WTC11 (cell line): ENCODE data around the gene MAGEA9B.
"Not testable (repeated sequence)": the region's sequence is repeated elsewhere in the genome, so short reads cannot be mapped to it uniquely, and the experiment has no call there.

Source experiments
- ATF2 ChIP-seq: sonication (generic); formaldehyde crosslinking; IDR thresholded peaks from 2 replicates; pipeline ENCODE4 v1.8.1; 2022; ENCODE audit warnings: low read depth, missing genetic modification reagents, borderline replicate concordance
- TF ChIP-seq, protein P1 (sequence below): fragments of 200-600 bp; IDR thresholded peaks from 2 replicates; pipeline ENCODE4 v1.8.0; 2022; ENCODE audit warnings: antibody characterized with exemption

DNA sequence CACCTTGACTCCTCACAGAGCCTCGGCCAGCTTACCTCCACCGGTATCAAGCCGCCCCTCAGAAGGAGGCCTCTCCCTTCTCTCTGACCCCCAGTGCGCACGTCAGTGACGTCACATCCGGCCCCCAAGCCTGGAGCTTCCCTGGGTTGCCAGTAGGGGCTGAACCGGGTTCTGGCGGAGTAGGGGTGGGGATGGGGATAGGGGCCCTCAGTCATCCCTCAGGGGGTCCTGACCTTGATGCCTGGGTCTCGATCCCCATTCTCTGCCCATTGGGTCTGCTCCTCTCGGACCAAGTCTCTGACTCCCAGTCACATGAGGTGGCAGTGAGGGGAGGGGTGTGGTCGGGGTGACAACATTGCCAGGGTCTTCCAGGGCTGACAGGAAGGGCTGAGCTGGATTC is at the start of gene MAGEA9B:
- TF ChIP-seq, protein P1, sequence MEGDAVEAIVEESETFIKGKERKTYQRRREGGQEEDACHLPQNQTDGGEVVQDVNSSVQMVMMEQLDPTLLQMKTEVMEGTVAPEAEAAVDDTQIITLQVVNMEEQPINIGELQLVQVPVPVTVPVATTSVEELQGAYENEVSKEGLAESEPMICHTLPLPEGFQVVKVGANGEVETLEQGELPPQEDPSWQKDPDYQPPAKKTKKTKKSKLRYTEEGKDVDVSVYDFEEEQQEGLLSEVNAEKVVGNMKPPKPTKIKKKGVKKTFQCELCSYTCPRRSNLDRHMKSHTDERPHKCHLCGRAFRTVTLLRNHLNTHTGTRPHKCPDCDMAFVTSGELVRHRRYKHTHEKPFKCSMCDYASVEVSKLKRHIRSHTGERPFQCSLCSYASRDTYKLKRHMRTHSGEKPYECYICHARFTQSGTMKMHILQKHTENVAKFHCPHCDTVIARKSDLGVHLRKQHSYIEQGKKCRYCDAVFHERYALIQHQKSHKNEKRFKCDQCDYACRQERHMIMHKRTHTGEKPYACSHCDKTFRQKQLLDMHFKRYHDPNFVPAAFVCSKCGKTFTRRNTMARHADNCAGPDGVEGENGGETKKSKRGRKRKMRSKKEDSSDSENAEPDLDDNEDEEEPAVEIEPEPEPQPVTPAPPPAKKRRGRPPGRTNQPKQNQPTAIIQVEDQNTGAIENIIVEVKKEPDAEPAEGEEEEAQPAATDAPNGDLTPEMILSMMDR = not testable (repeated sequence)
- TF ChIP-seq ATF2 = not testable (repeated sequence)
